Aorta (tissue), 5 donors: Measurements from ENCODE around the gene MSI2. TPM values are rescaled to one million over a fixed set of nuclear protein-coding genes. Genes with fewer than 3 reads are reported as not detected.

Experiments used
- ATAC-seq: fragments of 200-7000 bp; cut with Tn5 transposase; one replicate; pipeline ENCODE4 v1.9.1; 2022; ENCODE audit warnings: moderate library complexity; ENCODE audit not compliant: low FRiP score
- DNase-seq, 2 donors: peaks; one replicate each; pipeline ENCODE4 v3.0.0-alpha.2; 2020
- H3K27ac ChIP-seq, 2 donors: one replicate each; pipeline ENCODE4 v1.5.1; 2013; ENCODE audit warnings: low read length in 2 of 2, mild to moderate bottlenecking in 2 of 2, moderate library complexity in 2 of 2, control low read depth in 1 of 2, inconsistent platforms in 1 of 2, low read depth in 1 of 2
- H3K27me3 ChIP-seq, 2 donors: one replicate each; pipeline ENCODE4 v1.6.1; 2013; ENCODE audit warnings: control low read depth in 1 of 2, low read length in 1 of 2, mild to moderate bottlenecking in 1 of 2, moderate library complexity in 1 of 2; ENCODE audit not compliant: insufficient read depth in 2 of 2, control insufficient read depth in 1 of 2
- H3K36me3 ChIP-seq, 2 donors: one replicate each; pipeline ENCODE4 v1.6.1; 2013; ENCODE audit warnings: control low read depth in 1 of 2, low read length in 1 of 2, mild to moderate bottlenecking in 1 of 2; ENCODE audit not compliant: insufficient read depth in 2 of 2, control insufficient read depth in 1 of 2
- H3K4me1 ChIP-seq, 2 donors: one replicate each; pipeline ENCODE4 v1.6.1; 2013; ENCODE audit warnings: low read length in 2 of 2, control low read depth in 1 of 2, mild to moderate bottlenecking in 1 of 2, moderate library complexity in 1 of 2; ENCODE audit not compliant: insufficient read depth in 2 of 2, control insufficient read depth in 1 of 2
- H3K4me3 ChIP-seq, 2 donors: one replicate each; pipeline ENCODE4 v1.5.1; 2013; ENCODE audit warnings: low read length in 2 of 2, control low read depth in 1 of 2, mild to moderate bottlenecking in 1 of 2
- H3K9me3 ChIP-seq: one replicate; pipeline ENCODE4 v1.6.1; 2013; ENCODE audit warnings: mild to moderate bottlenecking, low read length; ENCODE audit not compliant: control insufficient read depth
- WGBS, 2 donors: extraction: QIAGEN DNeasy Blood & Tissue Kit; methylation state at CpG; one replicate each; pipeline ENCODE4 v1.1.7; 2013; 5-methylcytosine and 5-hydroxymethylcytosine counted together
- intact Hi-C, 2 donors: fragments of 100-400 bp; cut with DNase I; formaldehyde crosslinking; loops; one replicate each; pipeline versions ENCODE4 v1.14.2 to v1.15.0; 2022
- polyA plus RNA-seq, 2 donors: library from polyadenylated mRNA; stranded (reverse); fragments of 200-250 nt; gene quantifications; one replicate each; pipeline ENCODE4 v1.2.3, GENCODE V29; 2013
- total RNA-seq, 2 donors: library from RNA; stranded (reverse); fragmentation: NEBNext Ultra II Directional; extraction: Animal tissue kit (Norgen Biotek cat#: 25700); gene quantifications; one replicate each; pipeline ENCODE4 v1.2.1, GENCODE V29; 2021
- donor health status: healthy with polysubstance abuse.
- donor health status: Bipolar disorder and iron deficiency.
- donor health status: DM: no; HTN: no; CAD: no.
- donor health status: DM: no; HTN: no; CAD: no.
- donor health status: DM: yes; HTN: yes; CAD: no.

The MSI2 gene
- total and polyA plus RNA-seq, 4 donors: 9.3 to 48.2 (median 29.1) TPM

GRCh38 chr17:57535249-57535966, 279.1 kb downstream of the MSI2 start:
- Histone ChIP-seq H3K9me3 (no peaks in the 10 kb centered on the region), H3K27ac (no peak overlapping the region), H3K27me3 (no peaks in the 10 kb centered on the region), H3K4me3 (no peak overlapping the region), H3K36me3 (no peaks in the 10 kb centered on the region), H3K4me1 (no peaks in the 10 kb centered on the region)
- intact Hi-C loops: no loop called here
- 73 to 79% methylated on average over 6 of the region's 6 CpGs for WGBS, 2 donors
- no peak for ATAC-seq
- no peak for DNase-seq

- Histone ChIP-seq H3K9me3 (no peaks in the 10 kb centered on the region), H3K27me3 (no peaks in the 10 kb centered on the region), H3K27ac (no peak overlapping the region), H3K4me1 (no peaks in the 10 kb centered on the region), H3K36me3 (no peaks in the 10 kb centered on the region), H3K4me3 (no peak overlapping the region)
- intact Hi-C loops: no loop called here
- WGBS, 2 donors: 92 to 93% methylated on average over 4 of the region's 4 CpGs
- ATAC-seq: no peak
- no peak for DNase-seq
These were observed 280.0 kb downstream of the MSI2 start for GRCh38 chr17:57536289-57536688.

- ATAC-seq (no peak), DNase-seq (no peak)
- no peaks in the 10 kb centered on the region for H3K9me3 ChIP-seq
- H3K27ac ChIP-seq: no peak overlapping the region
- H3K36me3 ChIP-seq: no peaks in the 10 kb centered on the region
- no peaks in the 10 kb centered on the region for H3K4me1 ChIP-seq
- WGBS, 2 donors: 95 to 96% methylated on average over 10 of the region's 10 CpGs
- intact Hi-C loops: no loop called here
- H3K4me3 ChIP-seq: no peak overlapping the region
- H3K27me3 ChIP-seq: no peaks in the 10 kb centered on the region
These were observed 280.6 kb downstream of the MSI2 start for GRCh38 chr17:57536789-57537523.

- ATAC-seq: no peak
- H3K27ac ChIP-seq: no peak overlapping the region
- H3K36me3 ChIP-seq: no peaks in the 10 kb centered on the region
- no peaks in the 10 kb centered on the region for H3K9me3 ChIP-seq
- H3K4me1 ChIP-seq: no peaks in the 10 kb centered on the region
- intact Hi-C loops: no loop called here
- no peaks in the 10 kb centered on the region for H3K27me3 ChIP-seq
- 77 to 78% methylated on average over 17 of the region's 17 CpGs for WGBS, 2 donors
- no peak for DNase-seq
- no peak overlapping the region for H3K4me3 ChIP-seq
These were observed 281.4 kb downstream of the MSI2 start for GRCh38 chr17:57537524-57538410.

- Histone ChIP-seq H3K36me3 (no peaks in the 10 kb centered on the region), H3K27me3 (no peaks in the 10 kb centered on the region), H3K4me3 (no peak overlapping the region), H3K9me3 (no peaks in the 10 kb centered on the region), H3K4me1 (no peaks in the 10 kb centered on the region), H3K27ac (no peak overlapping the region)
- whole genome bisulfite sequencing, 2 donors: 67 to 73% methylated on average over 11 of the region's 11 CpGs
- ATAC-seq: no peak
- intact Hi-C loops: no loop called here
- no peak for DNase-seq
These were observed 282.6 kb downstream of the MSI2 start for GRCh38 chr17:57538736-57539456.

GRCh38 chr17:57539529-57540301, 283.4 kb downstream of the MSI2 start:
- intact Hi-C loops: loop anchor here in 1 of 2 donors (10.0 kb wide), 1 partner anchor 285 kb away; the partner anchor contains the start of gene MSI2
- Histone ChIP-seq H3K4me1 (no peaks in the 10 kb centered on the region), H3K4me3 (no peak overlapping the region), H3K9me3 (no peaks in the 10 kb centered on the region), H3K36me3 (no peaks in the 10 kb centered on the region), H3K27me3 (no peaks in the 10 kb centered on the region), H3K27ac (no peak overlapping the region)
- DNase-seq: no peak
- ATAC-seq: no peak
- WGBS, 2 donors: 49 to 53% methylated on average over 8 of the region's 8 CpGs

- no peak overlapping the region for H3K4me3 ChIP-seq
- WGBS, 2 donors: 95 to 97% methylated on average over 2 of the region's 2 CpGs
- no peaks in the 10 kb centered on the region for H3K36me3 ChIP-seq
- no peak for ATAC-seq
- H3K4me1 ChIP-seq: no peaks in the 10 kb centered on the region
- intact Hi-C loops: loop anchor here in 1 of 2 donors (10.0 kb wide), 1 partner anchor 286 kb away; the partner anchor contains the start of gene MSI2
- no peak for DNase-seq
- no peaks in the 10 kb centered on the region for H3K27me3 ChIP-seq
- no peak overlapping the region for H3K27ac ChIP-seq
- H3K9me3 ChIP-seq: no peaks in the 10 kb centered on the region
These were observed 284.3 kb downstream of the MSI2 start for GRCh38 chr17:57540596-57540995.
